ENCODE results near the gene FGF14. TPM values are rescaled to one million over a fixed set of nuclear protein-coding genes. Genes with fewer than 3 reads are reported as not detected.

FGF14 gene
- total and polyA plus RNA-seq, 2 donors (not counting 3 experiments of a cell fraction or from before 2014, with no cell fraction given): not detected

DNA sequence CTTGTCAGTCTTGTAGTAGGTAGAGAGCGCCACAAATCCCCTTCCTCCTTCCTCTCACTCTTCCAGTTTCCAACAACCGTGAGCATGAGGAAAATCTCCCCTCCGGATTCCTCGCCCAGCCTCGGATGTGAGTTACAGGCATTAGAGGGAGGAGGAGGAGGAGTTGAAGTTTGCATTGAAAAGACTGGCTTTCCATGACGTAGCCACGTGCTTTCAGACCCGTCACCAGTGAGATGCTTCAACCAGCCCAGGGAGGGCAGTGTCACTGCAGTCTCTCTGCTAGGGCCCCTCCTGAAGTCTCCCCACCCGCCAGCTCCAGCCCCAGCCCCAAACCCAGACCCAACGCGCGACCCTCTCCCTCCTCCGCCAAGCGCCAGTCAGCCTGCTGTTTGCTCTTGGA, 442 bp upstream of the FGF14 start:
- no peaks in the 10 kb centered on the region for H3K9me3 ChIP-seq (replicated peaks; ENCODE audit: control insufficient read depth, insufficient read depth, low read length)
- no peaks in the 10 kb centered on the region for H4K20me1 ChIP-seq (replicated peaks; ENCODE audit: control insufficient read depth, extremely low read depth, insufficient read depth, low read length)
- no TSS peak for BruUV-seq (replicated peaks)
- H3K9ac ChIP-seq (replicated peaks; ENCODE audit: extremely low read depth, insufficient read depth, low read length): no peak overlapping the region
- no peaks in the 10 kb centered on the region for H3K36me3 ChIP-seq (ENCODE audit: control insufficient read depth in 2 of 2, extremely low read depth in 1 of 2, insufficient read depth in 2 of 2, low read length in 2 of 2)
- H3K79me2 ChIP-seq (ENCODE audit: control insufficient read depth, insufficient read depth, low read length): no peaks in the 10 kb centered on the region
- dilution Hi-C loops (cut with MboI; ENCODE audit: extremely low pct_ligation_motif_present, low sequenced_read_pairs) (no loop called here), intact Hi-C loops (cut with micrococcal nuclease) (no loop called here)
- no peak overlapping the region for H2AFZ ChIP-seq (ENCODE audit: low read depth, low read length)
- ChIA-PET CTCF (no interaction called here), POLR2A (no interaction called here)
- TF ChIP-seq GATA2 (IDR thresholded peaks at IDR 0.05; ENCODE audit: insufficient read depth, insufficient read length, low read depth, low read length) (no peak), POLR2AphosphoS5 (IDR thresholded peaks at IDR 0.05; ENCODE audit: insufficient read depth, low read depth, low read length) (no peak), POLR2A (IDR thresholded peaks at IDR 0.05; ENCODE audit: low read depth, low read length) (no peak), EZH2 (IDR thresholded peaks at IDR 0.05; ENCODE audit: borderline replicate concordance, low read depth, low read length, severe bottlenecking) (no peak), JUN (IDR thresholded peaks at IDR 0.05; ENCODE audit: borderline replicate concordance, insufficient read depth, insufficient read length, low read depth) (no peak), FOS (IDR thresholded peaks at IDR 0.05; ENCODE audit: borderline replicate concordance, insufficient read depth, low read length) (no peak), MYC (IDR thresholded peaks at IDR 0.05; ENCODE audit: low read depth, low read length) (no peak)
- TF ChIP-seq, protein P1, sequence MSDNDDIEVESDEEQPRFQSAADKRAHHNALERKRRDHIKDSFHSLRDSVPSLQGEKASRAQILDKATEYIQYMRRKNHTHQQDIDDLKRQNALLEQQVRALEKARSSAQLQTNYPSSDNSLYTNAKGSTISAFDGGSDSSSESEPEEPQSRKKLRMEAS (IDR thresholded peaks at IDR 0.05; ENCODE audit: insufficient read depth, insufficient read length): no peak
- TF ChIP-seq, protein P2, sequence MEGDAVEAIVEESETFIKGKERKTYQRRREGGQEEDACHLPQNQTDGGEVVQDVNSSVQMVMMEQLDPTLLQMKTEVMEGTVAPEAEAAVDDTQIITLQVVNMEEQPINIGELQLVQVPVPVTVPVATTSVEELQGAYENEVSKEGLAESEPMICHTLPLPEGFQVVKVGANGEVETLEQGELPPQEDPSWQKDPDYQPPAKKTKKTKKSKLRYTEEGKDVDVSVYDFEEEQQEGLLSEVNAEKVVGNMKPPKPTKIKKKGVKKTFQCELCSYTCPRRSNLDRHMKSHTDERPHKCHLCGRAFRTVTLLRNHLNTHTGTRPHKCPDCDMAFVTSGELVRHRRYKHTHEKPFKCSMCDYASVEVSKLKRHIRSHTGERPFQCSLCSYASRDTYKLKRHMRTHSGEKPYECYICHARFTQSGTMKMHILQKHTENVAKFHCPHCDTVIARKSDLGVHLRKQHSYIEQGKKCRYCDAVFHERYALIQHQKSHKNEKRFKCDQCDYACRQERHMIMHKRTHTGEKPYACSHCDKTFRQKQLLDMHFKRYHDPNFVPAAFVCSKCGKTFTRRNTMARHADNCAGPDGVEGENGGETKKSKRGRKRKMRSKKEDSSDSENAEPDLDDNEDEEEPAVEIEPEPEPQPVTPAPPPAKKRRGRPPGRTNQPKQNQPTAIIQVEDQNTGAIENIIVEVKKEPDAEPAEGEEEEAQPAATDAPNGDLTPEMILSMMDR (IDR thresholded peaks at IDR 0.05; ENCODE audit: extremely low read depth in 1 of 2, insufficient read depth in 1 of 2, low read depth in 1 of 2, low read length in 2 of 2): no peak
- H3K4me2 ChIP-seq (ENCODE audit: insufficient read depth, low read length): peak overlapping the region; percentile 55
- peaks cover 36 to 54% of the 10 kb centered on the region in 2 experiments for H3K27me3 ChIP-seq (ENCODE audit: control insufficient read depth in 2 of 2, insufficient read depth in 2 of 2, low read length in 2 of 2)
- no peak for DNase-seq (ENCODE audit: low read depth, low spot score)
- no peak for FAIRE-seq
- peak overlapping the region in 1 of 3 experiments; percentile 2 for H3K4me3 ChIP-seq (replicated peaks in 1 of 3; ENCODE audit: insufficient read depth in 1 of 3, low read depth in 1 of 3, low read length in 3 of 3)
- no peaks in the 10 kb centered on the region for H3K9me1 ChIP-seq (replicated peaks; ENCODE audit: control insufficient read depth, extremely low read depth, insufficient read depth, low read length)
- H3K27ac ChIP-seq (ENCODE audit: insufficient read depth, low read depth, low read length): no peak overlapping the region
- H3K4me1 ChIP-seq (ENCODE audit: control insufficient read depth, extremely low read depth, insufficient read depth, low read length): peaks cover 3% of the 10 kb centered on the region
